Adrenal gland (tissue), 12 donors: ENCODE results near the gene SLC25A45. TPM values are rescaled to one million over a fixed set of nuclear protein-coding genes. Genes with fewer than 3 reads are reported as not detected.

Experiments used
- DNase-seq, 7 donors: peaks; one replicate each; pipeline ENCODE4 v3.0.0-alpha.2; 2019 to 2020
- H3K27ac ChIP-seq, 5 donors: fragments of 200-600 bp; sonication (generic) in 4 of 5; 1 replicate in 3 of 5; 2 replicates in 2 of 5; pipeline versions ENCODE4 v1.5.1 to v1.8.0; 2016 to 2020; ENCODE audit warnings: mild to moderate bottlenecking in 1 of 5
- H3K27me3 ChIP-seq: fragments of 200-600 bp; 2 replicates; pipeline ENCODE4 v1.8.0; 2021
- H3K36me3 ChIP-seq, 2 donors: fragments of 200-600 bp; replicated peaks in 1 of 2; 1 replicate in 1 of 2; 2 replicates in 1 of 2; pipeline versions ENCODE4 v1.5.1 to v1.8.0; 2018 to 2022
- H3K4me1 ChIP-seq, 2 donors: fragments of 200-600 bp; replicated peaks in 1 of 2; 1 replicate in 1 of 2; 2 replicates in 1 of 2; pipeline versions ENCODE4 v1.5.1 to v1.8.0; 2018 to 2021
- H3K4me3 ChIP-seq, 4 donors: fragments of 200-600 bp; sonication (generic) in 3 of 4; one replicate each; pipeline ENCODE4 v1.5.1; 2016 to 2018
- H3K9me3 ChIP-seq, 3 donors: fragments of 200-600 bp; sonication (generic) in 1 of 3; replicated peaks in 1 of 3; 1 replicate in 2 of 3; 2 replicates in 1 of 3; pipeline versions ENCODE4 v1.5.1 to v1.8.0; 2016 to 2021
- CTCF ChIP-seq, 6 experiments: fragments of 450-650 bp in 4 of 6; fragments of 200-600 bp in 2 of 6; sonication (generic) in 1 of 6; IDR thresholded peaks; 1 replicate in 5 of 6; 2 replicates in 1 of 6; pipeline versions ENCODE4 v1.5.1 to v1.8.0; 2016 to 2021; ENCODE audit warnings: antibody characterized with exemption in 6 of 6, mild to moderate bottlenecking in 2 of 6, moderate library complexity in 1 of 6
- POLR2A ChIP-seq, 2 donors: fragments of 450-650 bp; IDR thresholded peaks; one replicate each; pipeline ENCODE4 v1.6.1; 2017; ENCODE audit warnings: antibody characterized with exemption in 2 of 2, mild to moderate bottlenecking in 2 of 2, moderate library complexity in 1 of 2
- WGBS, 4 donors: extraction: QIAGEN DNeasy Blood & Tissue Kit in 2 of 4; methylation state at CpG; one replicate each; pipeline versions ENCODE4 v1.1.5 to v1.1.7; 2013 to 2017; 5-methylcytosine and 5-hydroxymethylcytosine counted together
- intact Hi-C, 2 donors: fragments of 100-400 bp; cut with DNase I; formaldehyde crosslinking; loops; one replicate each; pipeline versions ENCODE4 v1.14.1 to v1.15.0; 2022 to 2023
- polyA plus RNA-seq, 3 donors: library from polyadenylated mRNA; stranded (reverse); fragments of 200-250 nt in 2 of 3; fragments of 350-450 nt in 1 of 3; fragmentation: Illumina TruSeq in 1 of 3; extraction: RNeasy Lipid Tissue Mini Kit (QIAGEN cat#74804) in 1 of 3; gene quantifications; one replicate each; pipeline ENCODE4 v1.2.3, GENCODE V29; 2013 to 2014
- total RNA-seq, 9 donors: library from RNA; depleted of rRNA in 4 of 9; stranded (reverse); fragments of >200 nt in 4 of 9; fragments of 120-200 nt in 1 of 9; fragmentation: NEBNext Ultra II Directional in 1 of 9; extraction: Animal tissue kit (Norgen Biotek cat#: 25700) in 1 of 9; gene quantifications; one replicate each; pipeline versions ENCODE4 v1.1.0 to v1.2.4, GENCODE V29; 2013 to 2023
- donor health status: healthy with polysubstance abuse.
- donor health status: Bipolar disorder and iron deficiency.
- donor health status: DM: yes; HTN: yes; CAD: no.
- donor health status: DM: no; HTN: no; CAD: no.
- donor health status: DM: no; HTN: no; CAD: no.
- donor health status: DM: yes; HTN: yes; CAD: no.

SLC25A45 gene
- total and polyA plus RNA-seq, 12 donors = 1.1 to 21.0 (median 6.7) TPM

GRCh38 chr11:65422633-65423515 lies 40.4 kb upstream of the SLC25A45 start, which contains the start of gene NEAT1:
Gene NEAT1 (plus strand): TSS chr11:65422798.
- WGBS, 4 donors = 3 to 14% (median 8%) methylated on average over 33 to 40 of the region's 40 CpGs
- H3K9me3 ChIP-seq = no peaks in the 10 kb centered on the region
- no peaks in the 10 kb centered on the region for H3K27me3 ChIP-seq
- H3K27ac ChIP-seq = peak within 1 kb of the TSS; percentile 91 to 100 (median 100)
- DNase-seq = peak; percentile 97 to 99 (median 98)
- intact Hi-C loops = loop anchor here in 1 of 2 donors (5.0 kb wide), 1 partner anchor 74 kb away; the partner anchor contains the start of gene MALAT1
- TF ChIP-seq POLR2A (IDR thresholded peaks at IDR 0.05) = peak in 1 of 2 donors; percentile 100
- peak in 2 of 6 experiments; percentile 15 to 16 for TF ChIP-seq CTCF (IDR thresholded peaks at IDR 0.05)
- peaks cover 0 to 39% of the 10 kb centered on the region in 2 donors for H3K36me3 ChIP-seq
- H3K4me1 ChIP-seq = peaks cover 39 to 53% of the 10 kb centered on the region in 2 donors
- H3K4me3 ChIP-seq = peak within 1 kb of the TSS; percentile 64 to 84 (median 82)

- H3K4me1 ChIP-seq = peaks cover 44 to 53% of the 10 kb centered on the region in 2 donors
- H3K27ac ChIP-seq = peak overlapping the region; percentile 91 to 100 (median 100)
- intact Hi-C loops = loop anchor here in 1 of 2 donors (5.0 kb wide), 1 partner anchor 75 kb away; the partner anchor contains the start of gene MALAT1
Measured at GRCh38 chr11:65421794-65422632, 39.6 kb upstream of the SLC25A45 start.

GRCh38 chr11:65420979-65421793 lies 38.7 kb upstream of the SLC25A45 start:
- peak overlapping the region in 2 of 4 donors; percentile 82 to 83 for H3K4me3 ChIP-seq
- TF ChIP-seq POLR2A (IDR thresholded peaks at IDR 0.05) (peak in 1 of 2 donors; percentile 88), CTCF (IDR thresholded peaks at IDR 0.05) (no peak)
- H3K9me3 ChIP-seq = no peaks in the 10 kb centered on the region
- DNase-seq = peak; percentile 94 to 99 (median 99)
- H3K27me3 ChIP-seq = no peaks in the 10 kb centered on the region
- H3K36me3 ChIP-seq = peaks cover 0 to 29% of the 10 kb centered on the region in 2 donors
- intact Hi-C loops = loop anchor here in 1 of 2 donors (5.0 kb wide), 1 partner anchor 76 kb away; the partner anchor contains the start of gene MALAT1
- peaks cover 49 to 54% of the 10 kb centered on the region in 2 donors for H3K4me1 ChIP-seq
- peak overlapping the region; percentile 91 to 100 (median 100) for H3K27ac ChIP-seq
- 3 to 6% (median 4%) methylated on average over 13 to 15 of the region's 15 CpGs for WGBS, 4 donors

More at GRCh38 chr11:65421794-65422632, 39.6 kb upstream of the SLC25A45 start:
- no peaks in the 10 kb centered on the region for H3K9me3 ChIP-seq
- 0 to 1% (median 0%) methylated on average over 13 to 68 of the region's 68 CpGs for whole genome bisulfite sequencing, 4 donors
- peak; percentile 98 to 99 (median 98) for DNase-seq
- no peaks in the 10 kb centered on the region for H3K27me3 ChIP-seq
- TF ChIP-seq POLR2A (IDR thresholded peaks at IDR 0.05) = peak in 1 of 2 donors; percentile 86
- TF ChIP-seq CTCF (IDR thresholded peaks at IDR 0.05) = no peak
- peak overlapping the region in 2 of 4 donors; percentile 82 to 83 for H3K4me3 ChIP-seq
- peaks cover 0 to 37% of the 10 kb centered on the region in 2 donors for H3K36me3 ChIP-seq
